KMS-11 (cell line): ENCODE data around the gene GPR68.

Source experiments
- H2AFZ ChIP-seq: fragments of 200-600 bp; sonication (generic); 2 replicates; pipeline ENCODE4 v1.6.1; 2016; ENCODE audit warnings: antibody characterized with exemption, mixed run types, low read depth
- H3K27ac ChIP-seq: fragments of 200-600 bp; sonication (generic); 2 replicates; pipeline ENCODE4 v1.6.1; 2016; ENCODE audit warnings: mild to moderate bottlenecking, mixed run types
- H3K27me3 ChIP-seq: fragments of 200-600 bp; sonication (generic); 2 replicates; pipeline ENCODE4 v1.6.1; 2017; ENCODE audit warnings: mild to moderate bottlenecking, low read depth, mixed run types, moderate library complexity; ENCODE audit not compliant: insufficient read depth
- H3K36me3 ChIP-seq: fragments of 200-600 bp; sonication (generic); 2 replicates; pipeline ENCODE4 v1.6.1; 2017; ENCODE audit warnings: mild to moderate bottlenecking, mixed run types; ENCODE audit not compliant: insufficient read depth
- H3K4me1 ChIP-seq: fragments of 200-600 bp; sonication (generic); 2 replicates; pipeline ENCODE4 v1.6.1; 2016; ENCODE audit warnings: mild to moderate bottlenecking, low read depth, mixed run types; ENCODE audit not compliant: poor library complexity, severe bottlenecking
- H3K4me2 ChIP-seq: fragments of 200-600 bp; sonication (generic); 2 replicates; pipeline ENCODE4 v1.7.0; 2016; ENCODE audit warnings: mild to moderate bottlenecking, mixed run types
- H3K4me3 ChIP-seq: fragments of 200-600 bp; sonication (generic); IDR thresholded peaks from 2 replicates; pipeline ENCODE4 v1.6.1; 2017; ENCODE audit warnings: low read depth, low read length, mixed read lengths; ENCODE audit not compliant: insufficient read depth
- H3K79me2 ChIP-seq: fragments of 200-600 bp; sonication (generic); 2 replicates; pipeline ENCODE4 v1.6.1; 2016; ENCODE audit warnings: low read depth, mixed run types; ENCODE audit not compliant: insufficient read depth
- H3K9ac ChIP-seq: fragments of 200-600 bp; sonication (generic); 2 replicates; pipeline ENCODE4 v1.6.1; 2016; ENCODE audit warnings: mild to moderate bottlenecking, mixed run types
- H4K20me1 ChIP-seq: fragments of 200-600 bp; sonication (generic); 2 replicates; pipeline ENCODE4 v1.6.1; 2016; ENCODE audit warnings: mild to moderate bottlenecking, mixed run types; ENCODE audit not compliant: insufficient read depth
- CTCF ChIP-seq: fragments of 200-600 bp; sonication (generic); conservative IDR thresholded peaks from 2 replicates; pipeline ENCODE4 v1.6.1; 2017; ENCODE audit warnings: low read depth, mild to moderate bottlenecking, antibody characterized with exemption, low read length, moderate library complexity, mixed read lengths

The GPR68 gene

GRCh38 chr14:91291786-91292405 lies 47.4 kb upstream of the GPR68 start:
- H3K9ac ChIP-seq, result no peak overlapping the region
- no peaks in the 10 kb centered on the region for H3K4me1 ChIP-seq
- H4K20me1 ChIP-seq, result no peaks in the 10 kb centered on the region
- H2AFZ ChIP-seq, result no peak overlapping the region
- no peak for TF ChIP-seq CTCF
- no peaks in the 10 kb centered on the region for H3K36me3 ChIP-seq
- no peaks in the 10 kb centered on the region for H3K79me2 ChIP-seq
- H3K4me2 ChIP-seq, result no peak overlapping the region
- no peak overlapping the region for H3K27ac ChIP-seq
- no peak overlapping the region for H3K4me3 ChIP-seq
- H3K27me3 ChIP-seq, result no peaks in the 10 kb centered on the region

GRCh38 chr14:91290986-91291385 lies 46.5 kb upstream of the GPR68 start:
- Histone ChIP-seq H2AFZ (no peak overlapping the region), H3K27ac (no peak overlapping the region), H3K27me3 (no peaks in the 10 kb centered on the region), H4K20me1 (no peaks in the 10 kb centered on the region), H3K4me3 (no peak overlapping the region), H3K36me3 (no peaks in the 10 kb centered on the region), H3K4me2 (no peak overlapping the region), H3K79me2 (no peaks in the 10 kb centered on the region), H3K4me1 (no peaks in the 10 kb centered on the region), H3K9ac (no peak overlapping the region)
- TF ChIP-seq CTCF, result no peak

GRCh38 chr14:91289464-91289863 lies 45.0 kb upstream of the GPR68 start:
- no peak overlapping the region for H3K27ac ChIP-seq
- no peaks in the 10 kb centered on the region for H3K79me2 ChIP-seq
- H3K4me3 ChIP-seq, result no peak overlapping the region
- no peak overlapping the region for H3K9ac ChIP-seq
- 0 out of 2 replicates have a peak, but pooled peaks cover 4% of the 10 kb centered on the region for H3K36me3 ChIP-seq
- no peak overlapping the region for H2AFZ ChIP-seq
- no peaks in the 10 kb centered on the region for H3K4me1 ChIP-seq
- TF ChIP-seq CTCF, result no peak
- no peak overlapping the region for H3K4me2 ChIP-seq
- H3K27me3 ChIP-seq, result no peaks in the 10 kb centered on the region
- H4K20me1 ChIP-seq, result no peaks in the 10 kb centered on the region

GRCh38 chr14:91288876-91289275 lies 44.4 kb upstream of the GPR68 start:
- H4K20me1 ChIP-seq, result no peaks in the 10 kb centered on the region
- H3K27ac ChIP-seq, result no peak overlapping the region
- no peaks in the 10 kb centered on the region for H3K27me3 ChIP-seq
- no peak for TF ChIP-seq CTCF
- no peak overlapping the region for H3K9ac ChIP-seq
- no peaks in the 10 kb centered on the region for H3K4me1 ChIP-seq
- no peak overlapping the region for H2AFZ ChIP-seq
- H3K4me3 ChIP-seq, result no peak overlapping the region
- no peaks in the 10 kb centered on the region for H3K79me2 ChIP-seq
- H3K36me3 ChIP-seq, result 0 out of 2 replicates have a peak, but pooled peaks cover 4% of the 10 kb centered on the region
- no peak overlapping the region for H3K4me2 ChIP-seq
